Natural killer cell treated with Interleukin-12 subunit alpha and Interleukin-12 subunit beta and Interleukin-15 and Interleukin-18, amount 100 ng/mL, for 72 hours (primary cell): Measurements from ENCODE around the gene RPL12. TPM values are rescaled to one million over a fixed set of nuclear protein-coding genes. Genes with fewer than 3 reads are reported as not detected.

Experiments
- ATAC-seq, 2 donors: fragments of 150-1000 bp; cut with Tn5 transposase in 1 of 2; sonication (Bioruptor Pico), chemical (Tn5 transposase) in 1 of 2; 2 replicates each; pipeline ENCODE4 v1.10.0; 2021
- DNase-seq: peaks from one replicate; pipeline ENCODE4 v3.0.0; 2022; ENCODE audit warnings: low spot score
- H3K27ac Mint-ChIP-seq, 2 donors: 1 replicate in 1 of 2; 2 replicates in 1 of 2; pipeline ENCODE4 v1.8.0; 2022; ENCODE audit warnings: mixed read lengths in 2 of 2, mild to moderate bottlenecking in 1 of 2, moderate library complexity in 1 of 2
- H3K27me3 Mint-ChIP-seq, 2 donors: 1 replicate in 1 of 2; 2 replicates in 1 of 2; pipeline ENCODE4 v1.8.0; 2022; ENCODE audit warnings: mixed read lengths in 2 of 2
- H3K36me3 Mint-ChIP-seq: one replicate; pipeline ENCODE4 v1.8.0; 2022; ENCODE audit warnings: mixed read lengths
- H3K4me1 Mint-ChIP-seq, 2 donors: 1 replicate in 1 of 2; 2 replicates in 1 of 2; pipeline ENCODE4 v1.8.0; 2022; ENCODE audit warnings: low read depth in 2 of 2, mixed read lengths in 2 of 2, mild to moderate bottlenecking in 1 of 2
- H3K4me3 Mint-ChIP-seq: one replicate; pipeline ENCODE4 v1.8.0; 2022; ENCODE audit warnings: mixed read lengths
- H3K9me3 Mint-ChIP-seq: 2 replicates; pipeline ENCODE4 v1.8.0; 2022; ENCODE audit warnings: mixed read lengths
- total RNA-seq, 2 donors: library from RNA; stranded (reverse); gene quantifications; one replicate each; pipeline ENCODE4 v1.2.3, GENCODE V29; 2022

The RPL12 gene
- total RNA-seq: 1,000 to 10,000 TPM in 1 of 2 donors, 100 to 1,000 TPM in 1; 698 to 1,282 TPM

DNA sequence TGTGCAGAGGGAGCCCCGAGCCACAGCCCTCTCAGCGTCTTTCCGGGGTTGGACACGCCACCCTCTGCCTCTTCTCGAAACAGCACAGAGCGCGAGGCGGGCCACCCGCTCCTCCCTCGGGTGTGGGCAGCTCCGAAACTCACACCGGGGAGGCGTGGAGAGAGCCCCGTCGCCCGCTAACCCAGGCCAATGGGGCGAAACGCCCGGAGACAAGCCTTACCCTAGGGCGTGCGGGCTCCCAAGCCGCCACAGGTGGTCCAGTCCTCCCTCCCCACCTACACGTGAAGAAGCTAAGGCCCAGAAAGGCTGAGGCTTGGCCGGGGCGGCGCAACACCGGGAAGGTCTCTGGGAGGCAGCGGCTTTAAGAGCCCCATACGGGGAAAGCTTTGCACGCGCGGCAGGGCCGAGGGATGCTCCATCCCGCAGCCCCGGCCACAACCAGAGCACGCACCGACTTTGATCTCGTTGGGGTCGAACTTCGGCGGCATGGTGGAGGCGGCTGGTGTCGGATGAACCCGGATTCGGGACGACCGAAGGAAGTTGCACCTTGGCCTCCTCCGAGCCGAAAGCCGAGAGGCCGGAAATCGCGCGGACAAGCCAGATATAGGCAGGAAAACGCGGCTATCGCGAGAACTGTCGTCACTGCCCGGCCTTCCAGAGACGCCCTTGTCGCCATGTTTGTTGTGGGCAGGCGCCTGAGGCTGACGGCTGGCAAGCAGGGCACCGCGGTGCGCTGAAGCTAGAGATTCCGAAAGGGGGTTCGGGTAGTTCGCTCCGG is at the start of gene RPL12, which contains the start of gene LRSAM1:
Gene RPL12 (minus strand): TSS at position 577 of the 778 bp plus-strand sequence. CDS start 89 bp downstream, at position 488.
Gene LRSAM1 (plus strand): TSS at position 681 of the 778 bp plus-strand sequence. CDS start 3,018 bp downstream, outside the sequence.
- peaks cover 45% of the 10 kb centered on the region for H3K36me3 Mint-ChIP-seq
- no peaks in the 10 kb centered on the region for H3K9me3 Mint-ChIP-seq
- H3K27ac Mint-ChIP-seq: peak within 1 kb of the TSS; percentile 93 to 94
- H3K27me3 Mint-ChIP-seq: no peaks in the 10 kb centered on the region
- ATAC-seq (peak; percentile 83 to 91), DNase-seq (peak; percentile 96)
- peak within 1 kb of the TSS; percentile 91 for H3K4me3 Mint-ChIP-seq
- peaks cover 54 to 55% of the 10 kb centered on the region in 2 donors for H3K4me1 Mint-ChIP-seq

DNA sequence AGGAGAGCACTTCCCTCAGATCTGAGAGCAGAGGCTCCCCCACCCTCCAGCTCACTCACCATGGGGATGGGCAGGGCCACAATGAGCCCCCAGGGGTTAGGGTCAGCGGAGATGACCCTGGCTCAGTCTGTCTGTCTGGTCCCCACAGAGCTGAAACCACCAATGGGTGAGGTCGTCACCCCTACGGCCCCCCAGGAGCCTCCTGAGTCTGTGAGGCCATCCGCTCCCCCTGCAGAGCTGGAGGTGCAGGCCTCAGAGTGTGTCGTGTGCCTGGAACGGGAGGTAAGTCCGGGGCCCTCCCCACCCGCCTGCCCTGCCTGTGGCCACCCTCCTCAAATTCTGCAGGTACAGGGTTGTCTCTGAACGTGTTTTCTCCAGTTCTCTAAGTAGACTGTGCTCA is 49.7 kb upstream of the RPL12 start:
- H3K36me3 Mint-ChIP-seq: no peaks in the 10 kb centered on the region
- no peaks in the 10 kb centered on the region for H3K27me3 Mint-ChIP-seq
- H3K9me3 Mint-ChIP-seq: no peaks in the 10 kb centered on the region
- no peak overlapping the region for H3K27ac Mint-ChIP-seq
- no peak overlapping the region for H3K4me3 Mint-ChIP-seq
- no peaks in the 10 kb centered on the region for H3K4me1 Mint-ChIP-seq
- ATAC-seq (no peak), DNase-seq (peak; percentile 40)

- ATAC-seq (no peak), DNase-seq (peak; percentile 40)
- Mint-ChIP-seq H3K27me3 (no peaks in the 10 kb centered on the region), H3K36me3 (no peaks in the 10 kb centered on the region), H3K4me1 (no peaks in the 10 kb centered on the region), H3K27ac (no peak overlapping the region), H3K9me3 (no peaks in the 10 kb centered on the region), H3K4me3 (no peak overlapping the region)
These were observed 49.2 kb upstream of the RPL12 start for GRCh38 chr9:127500399-127500798.

DNA sequence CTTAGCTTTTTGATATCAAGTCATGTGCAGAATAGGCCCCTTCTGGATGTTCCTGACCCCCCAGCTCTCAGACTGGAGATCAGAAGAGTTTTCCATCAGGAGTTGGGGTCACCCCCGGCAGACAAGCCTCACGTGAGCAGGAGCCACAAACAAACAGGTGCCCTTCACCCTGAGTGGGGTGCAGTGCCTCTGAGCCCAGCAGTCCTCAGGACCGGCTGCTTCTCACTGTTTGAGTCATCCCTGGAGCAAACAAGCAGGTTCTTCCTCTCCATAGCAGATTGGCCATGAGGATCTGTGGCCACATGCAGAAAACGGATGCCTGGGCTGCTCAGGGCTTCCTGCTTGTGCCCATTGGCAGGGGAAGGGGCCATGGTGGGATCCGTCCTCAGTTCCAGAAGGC is 47.1 kb upstream of the RPL12 start:
- no peak for ATAC-seq

GRCh38 chr9:127497656-127498290 is 46.6 kb upstream of the RPL12 start:
- ATAC-seq (no peak), DNase-seq (peak; percentile 37)
- Mint-ChIP-seq H3K4me1 (no peaks in the 10 kb centered on the region), H3K27me3 (no peaks in the 10 kb centered on the region), H3K9me3 (no peaks in the 10 kb centered on the region), H3K4me3 (no peak overlapping the region), H3K27ac (no peak overlapping the region), H3K36me3 (no peaks in the 10 kb centered on the region)

More for the DNA sequence above, 47.1 kb upstream of the RPL12 start:
- Mint-ChIP-seq H3K27ac (no peak overlapping the region), H3K4me3 (no peak overlapping the region), H3K36me3 (no peaks in the 10 kb centered on the region), H3K4me1 (no peaks in the 10 kb centered on the region), H3K9me3 (no peaks in the 10 kb centered on the region), H3K27me3 (no peaks in the 10 kb centered on the region)
- DNase-seq: peak; percentile 37

DNA sequence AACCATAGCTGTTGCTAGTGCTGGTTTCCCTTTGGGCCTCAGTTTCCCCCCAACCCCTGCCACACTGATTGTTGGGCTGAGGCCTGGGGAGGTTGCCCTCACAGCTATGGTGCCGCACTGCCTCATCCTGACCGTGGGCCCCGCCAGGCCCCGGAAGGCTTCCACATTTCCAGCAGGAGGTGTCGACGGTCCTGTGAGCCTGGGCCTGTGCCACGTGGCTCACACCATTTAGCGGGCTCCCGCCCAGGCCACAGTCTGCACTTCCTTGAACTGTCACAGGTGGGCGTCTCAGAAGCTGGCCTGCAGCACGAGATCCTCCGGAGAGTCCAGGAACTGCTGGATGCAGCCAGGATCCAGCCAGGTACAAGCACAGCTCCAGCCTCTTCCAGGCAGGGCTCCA is 45.8 kb upstream of the RPL12 start:
- Mint-ChIP-seq H3K4me1 (no peaks in the 10 kb centered on the region), H3K27ac (no peak overlapping the region), H3K9me3 (no peaks in the 10 kb centered on the region), H3K4me3 (no peak overlapping the region), H3K36me3 (no peaks in the 10 kb centered on the region), H3K27me3 (no peaks in the 10 kb centered on the region)
- no peak for ATAC-seq
- peak; percentile 55 for DNase-seq

DNA sequence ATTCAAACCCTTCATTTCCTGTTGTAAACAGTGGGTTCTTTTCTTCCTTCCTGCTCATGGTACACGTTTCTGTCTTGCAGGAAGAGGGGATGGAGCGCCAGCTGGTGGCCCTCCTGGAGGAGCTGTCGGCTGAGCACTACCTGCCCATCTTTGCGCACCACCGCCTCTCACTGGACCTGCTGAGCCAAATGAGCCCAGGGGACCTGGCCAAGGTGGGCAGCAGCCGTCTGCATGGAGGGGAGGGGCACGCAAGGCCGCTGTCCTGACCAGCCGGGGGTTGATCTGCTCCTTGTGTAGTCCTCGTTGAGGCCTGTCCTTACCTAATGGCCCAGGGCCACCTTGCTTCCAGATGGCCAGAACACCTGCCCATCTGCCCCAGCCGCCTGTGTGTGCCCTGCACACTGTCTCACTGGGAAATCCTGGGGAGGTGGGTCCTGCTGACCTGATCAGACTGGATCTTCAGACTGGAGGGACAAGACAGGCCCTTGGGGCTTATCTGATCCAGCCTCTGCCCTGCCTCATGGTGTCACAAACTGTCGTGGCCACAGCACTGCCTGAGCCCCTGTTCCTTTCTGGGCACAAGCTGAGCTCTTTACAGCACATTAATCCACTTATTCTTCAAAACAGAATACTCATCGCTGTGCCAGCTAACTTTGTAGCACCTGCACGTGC is 44.8 kb upstream of the RPL12 start:
- H3K9me3 Mint-ChIP-seq: no peaks in the 10 kb centered on the region
- no peaks in the 10 kb centered on the region for H3K4me1 Mint-ChIP-seq
- no peak overlapping the region for H3K4me3 Mint-ChIP-seq
- DNase-seq: peak; percentile 38
- no peak for ATAC-seq
- no peaks in the 10 kb centered on the region for H3K36me3 Mint-ChIP-seq
- no peak overlapping the region for H3K27ac Mint-ChIP-seq
- H3K27me3 Mint-ChIP-seq: no peaks in the 10 kb centered on the region

DNA sequence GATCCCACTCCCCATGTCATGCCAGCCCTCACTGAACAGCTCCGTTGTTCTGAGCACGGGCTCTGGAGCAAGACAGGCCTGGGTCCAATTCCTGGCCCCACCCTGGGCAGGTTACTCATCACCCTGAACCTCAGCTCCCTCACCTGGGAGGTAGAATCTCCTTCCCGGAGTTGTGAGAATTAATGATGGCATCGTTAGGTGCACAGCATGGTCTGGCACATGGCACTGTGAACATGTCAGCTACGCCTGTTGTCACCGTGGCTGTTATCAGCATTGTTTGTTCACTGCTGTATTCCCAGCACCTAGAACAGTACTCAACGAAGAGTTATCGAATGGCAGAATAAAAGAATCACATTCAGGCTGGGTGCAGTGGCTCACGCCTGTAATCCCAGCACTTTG is 43.1 kb upstream of the RPL12 start:
- Mint-ChIP-seq H3K27me3 (no peaks in the 10 kb centered on the region), H3K27ac (no peak overlapping the region), H3K9me3 (no peaks in the 10 kb centered on the region), H3K4me3 (no peak overlapping the region), H3K36me3 (no peaks in the 10 kb centered on the region), H3K4me1 (no peaks in the 10 kb centered on the region)
- DNase-seq (no peak), ATAC-seq (no peak)

GRCh38 chr9:127493592-127494303 is 42.5 kb upstream of the RPL12 start:
- DNase-seq: no peak
- Mint-ChIP-seq H3K36me3 (no peaks in the 10 kb centered on the region), H3K4me3 (no peak overlapping the region), H3K4me1 (no peaks in the 10 kb centered on the region), H3K27me3 (no peaks in the 10 kb centered on the region), H3K9me3 (no peaks in the 10 kb centered on the region), H3K27ac (no peak overlapping the region)
- ATAC-seq: no peak

GRCh38 chr9:127492616-127493015 is 41.4 kb upstream of the RPL12 start:
- Mint-ChIP-seq H3K4me1 (no peaks in the 10 kb centered on the region), H3K27me3 (no peaks in the 10 kb centered on the region), H3K27ac (no peak overlapping the region), H3K36me3 (no peaks in the 10 kb centered on the region), H3K9me3 (no peaks in the 10 kb centered on the region), H3K4me3 (no peak overlapping the region)
- ATAC-seq (no peak), DNase-seq (no peak)

GRCh38 chr9:127491516-127491915 is 40.3 kb upstream of the RPL12 start:
- Mint-ChIP-seq H3K4me3 (no peak overlapping the region), H3K4me1 (no peaks in the 10 kb centered on the region), H3K9me3 (no peaks in the 10 kb centered on the region), H3K36me3 (no peaks in the 10 kb centered on the region), H3K27me3 (no peaks in the 10 kb centered on the region), H3K27ac (no peak overlapping the region)
- DNase-seq (no peak), ATAC-seq (no peak)

- Mint-ChIP-seq H3K36me3 (no peaks in the 10 kb centered on the region), H3K4me1 (no peaks in the 10 kb centered on the region), H3K27me3 (no peaks in the 10 kb centered on the region), H3K4me3 (no peak overlapping the region), H3K27ac (no peak overlapping the region), H3K9me3 (no peaks in the 10 kb centered on the region)
- ATAC-seq (no peak), DNase-seq (no peak)
These were observed 39.5 kb upstream of the RPL12 start for GRCh38 chr9:127490535-127491230.

DNA sequence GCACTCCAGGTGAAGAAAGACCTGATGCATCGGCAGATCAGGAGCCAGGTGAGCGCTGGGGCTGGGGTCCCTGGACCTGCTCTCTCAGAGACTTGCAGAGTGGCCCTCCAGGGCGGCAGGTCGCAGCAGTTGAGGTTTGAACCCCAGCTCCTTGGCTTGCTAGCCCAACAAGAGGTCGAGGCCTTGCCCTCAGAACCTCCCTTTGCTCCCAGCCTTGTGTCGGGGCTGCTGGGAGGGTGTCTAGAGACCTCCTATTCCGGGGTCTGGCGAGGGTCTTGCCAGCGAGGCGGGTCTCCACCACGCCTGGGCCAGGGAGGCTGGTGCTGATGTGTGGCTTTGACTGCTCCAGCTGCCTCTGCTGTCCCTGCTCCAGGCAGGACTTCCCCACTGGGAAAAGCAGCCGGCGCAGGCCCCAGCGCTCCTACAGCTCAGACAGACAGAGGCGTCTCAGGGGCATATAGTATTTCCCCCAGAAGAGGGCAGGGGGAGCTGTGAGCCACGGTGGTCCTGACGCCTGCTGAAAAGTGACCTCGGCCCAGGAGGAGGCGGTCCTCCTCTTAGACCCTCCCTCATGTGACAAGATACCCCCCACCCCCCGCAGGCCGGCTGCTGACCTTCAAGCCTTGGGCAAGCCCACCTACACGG is 38.4 kb upstream of the RPL12 start:
- no peak overlapping the region for H3K27ac Mint-ChIP-seq
- DNase-seq: no peak
- no peak overlapping the region for H3K4me3 Mint-ChIP-seq
- H3K4me1 Mint-ChIP-seq: no peaks in the 10 kb centered on the region
- no peak for ATAC-seq
- no peaks in the 10 kb centered on the region for H3K9me3 Mint-ChIP-seq
- no peaks in the 10 kb centered on the region for H3K36me3 Mint-ChIP-seq
- H3K27me3 Mint-ChIP-seq: no peaks in the 10 kb centered on the region
